CD4-positive, alpha-beta T cell (primary cell): Measurements from ENCODE around the gene TIMM13. TPM values are rescaled to one million over a fixed set of nuclear protein-coding genes. Genes with fewer than 3 reads are reported as not detected.

Experiments
- ATAC-seq: fragments of 200-7000 bp; cut with Tn5 transposase; one replicate; pipeline ENCODE4 v1.10.0; 2022; ENCODE audit warnings: mild to moderate bottlenecking; ENCODE audit not compliant: poor library complexity
- CTCF ChIA-PET: fragments of 350-600 bp; sonication (Branson Sonifier 250); formaldehyde crosslinking; loops from one replicate; lab custom pipeline; 2021; ENCODE audit warnings: antibody characterized with exemption, inconsistent platforms; lab: Charles Lee
- POLR2A ChIA-PET: fragments of 350-600 bp; sonication (Branson Sonifier 250); formaldehyde crosslinking; loops from one replicate; lab custom pipeline; 2021; ENCODE audit warnings: antibody characterized with exemption, inconsistent platforms; lab: Charles Lee
- DNase-seq, 14 experiments: peaks; one replicate each; pipeline ENCODE4 v3.0.0-alpha.2; 2013 to 2020; ENCODE audit warnings: mixed read lengths in 2 of 14
- H3K27ac ChIP-seq, 2 donors: one replicate each; pipeline versions ENCODE4 v1.5.1 to v1.7.0; 2013; ENCODE audit warnings: low read length in 2 of 2, low read depth in 1 of 2, mild to moderate bottlenecking in 1 of 2
- H3K27me3 ChIP-seq, 2 experiments: 1 replicate in 1 of 2; 2 replicates in 1 of 2; pipeline versions ENCODE4 v1.6.1 to v1.7.0; 2013; ENCODE audit warnings: low read length in 2 of 2, control low read depth in 1 of 2, mild to moderate bottlenecking in 1 of 2, moderate library complexity in 1 of 2; ENCODE audit not compliant: insufficient read depth in 2 of 2, control insufficient read depth in 1 of 2
- H3K36me3 ChIP-seq: one replicate; pipeline ENCODE4 v1.6.1; 2013; ENCODE audit warnings: low read length, control low read depth; ENCODE audit not compliant: insufficient read depth
- H3K4me1 ChIP-seq: one replicate; pipeline ENCODE4 v1.6.1; 2013; ENCODE audit warnings: low read length, control low read depth; ENCODE audit not compliant: insufficient read depth
- H3K4me3 ChIP-seq: one replicate; pipeline ENCODE4 v1.5.1; 2013; ENCODE audit warnings: mild to moderate bottlenecking, low read length, moderate library complexity
- H3K9me3 ChIP-seq, 2 experiments: 1 replicate in 1 of 2; 2 replicates in 1 of 2; pipeline versions ENCODE4 v1.6.1 to v1.7.0; 2013; ENCODE audit warnings: low read length in 2 of 2, mild to moderate bottlenecking in 2 of 2, control low read depth in 1 of 2, moderate library complexity in 1 of 2; ENCODE audit not compliant: control insufficient read depth in 1 of 2, insufficient read depth in 1 of 2
- H3K27ac Mint-ChIP-seq: one replicate; pipeline ENCODE4 v1.8.0; 2020; ENCODE audit warnings: mixed read lengths
- H3K27me3 Mint-ChIP-seq: one replicate; pipeline ENCODE4 v1.8.0; 2021; ENCODE audit warnings: mixed read lengths
- H3K36me3 Mint-ChIP-seq: one replicate; pipeline ENCODE4 v1.8.0; 2021; ENCODE audit warnings: low read depth, mixed read lengths
- H3K4me1 Mint-ChIP-seq: one replicate; pipeline ENCODE4 v1.8.0; 2021; ENCODE audit warnings: low read depth, mixed read lengths
- H3K4me3 Mint-ChIP-seq: one replicate; pipeline ENCODE4 v1.8.0; 2020; ENCODE audit warnings: mild to moderate bottlenecking, mixed read lengths
- H3K9me3 Mint-ChIP-seq: one replicate; pipeline ENCODE4 v1.8.0; 2020; ENCODE audit warnings: mixed read lengths
- CTCF ChIP-seq: fragments of 200-600 bp; IDR thresholded peaks from one replicate; pipeline ENCODE4 v1.8.0; 2022; ENCODE audit warnings: antibody characterized with exemption, mild to moderate bottlenecking
- intact Hi-C, 2 experiments: fragments of 100-400 bp; cut with DNase I in 1 of 2; cut with micrococcal nuclease in 1 of 2; formaldehyde crosslinking; loops; one replicate each; pipeline versions ENCODE4 v1.15.1 to v1.9.0; 2023 to 2025; cut with DNase I, micrococcal nuclease
- total RNA-seq, 174 experiments: library from RNA in 2 of 174; stranded (reverse) in 2 of 174; gene quantifications; one replicate each; pipeline ENCODE4 v1.2.3 and lab custom pipeline; 2021 to 2026

TIMM13 gene
- total RNA-seq, 2 experiments from 2014 or later, result 17.3 to 22.3 TPM

- POLR2A ChIA-PET, result no interaction called here
- Mint-ChIP-seq H3K9me3 (no peaks in the 10 kb centered on the region), H3K27ac (no peak overlapping the region), H3K4me3 (no peak overlapping the region), H3K4me1 (no peaks in the 10 kb centered on the region), H3K36me3 (no peaks in the 10 kb centered on the region), H3K27me3 (peaks cover 5% of the 10 kb centered on the region)
- DNase-seq, result no peak
- TF ChIP-seq CTCF, result no peak
- Histone ChIP-seq H3K36me3 (no peaks in the 10 kb centered on the region), H3K27ac (no peak overlapping the region), H3K27me3 (peaks cover 0 to 2% of the 10 kb centered on the region in 2 experiments), H3K9me3 (peaks cover 0 to 11% of the 10 kb centered on the region in 2 experiments), H3K4me1 (no peaks in the 10 kb centered on the region), H3K4me3 (no peak overlapping the region)
- ATAC-seq, result no peak
- intact Hi-C loops, result no loop called here
- CTCF ChIA-PET, result no interaction called here
Measured at GRCh38 chr19:2410023-2410422, 17.4 kb downstream of the TIMM13 start.

- Mint-ChIP-seq H3K9me3 (no peaks in the 10 kb centered on the region), H3K36me3 (no peaks in the 10 kb centered on the region), H3K4me3 (no peak overlapping the region), H3K4me1 (no peaks in the 10 kb centered on the region), H3K27ac (no peak overlapping the region), H3K27me3 (peaks cover 5% of the 10 kb centered on the region)
- TF ChIP-seq CTCF, result no peak
- POLR2A ChIA-PET, result no interaction called here
- H3K4me1 ChIP-seq, result no peaks in the 10 kb centered on the region
- H3K27me3 ChIP-seq, result peaks cover 0 to 2% of the 10 kb centered on the region in 2 experiments
- DNase-seq (no peak), ATAC-seq (no peak)
- H3K4me3 ChIP-seq, result no peak overlapping the region
- no peaks in the 10 kb centered on the region for H3K36me3 ChIP-seq
- intact Hi-C loops, result no loop called here
- no peak overlapping the region for H3K27ac ChIP-seq
- CTCF ChIA-PET, result no interaction called here
- peaks cover 0 to 11% of the 10 kb centered on the region in 2 experiments for H3K9me3 ChIP-seq
Measured at GRCh38 chr19:2409352-2409912, 18.0 kb downstream of the TIMM13 start.

- intact Hi-C loops, result no loop called here
- Mint-ChIP-seq H3K9me3 (no peaks in the 10 kb centered on the region), H3K4me3 (no peak overlapping the region), H3K27ac (no peak overlapping the region), H3K36me3 (no peaks in the 10 kb centered on the region), H3K4me1 (no peaks in the 10 kb centered on the region), H3K27me3 (peaks cover 5% of the 10 kb centered on the region)
- DNase-seq (no peak), ATAC-seq (no peak)
- ChIA-PET POLR2A (no interaction called here), CTCF (no interaction called here)
- Histone ChIP-seq H3K9me3 (peaks cover 0 to 11% of the 10 kb centered on the region in 2 experiments), H3K27ac (no peak overlapping the region), H3K27me3 (peaks cover 0 to 2% of the 10 kb centered on the region in 2 experiments), H3K36me3 (no peaks in the 10 kb centered on the region), H3K4me3 (no peak overlapping the region), H3K4me1 (no peaks in the 10 kb centered on the region)
- TF ChIP-seq CTCF, result no peak
Measured at GRCh38 chr19:2408247-2408646, 19.1 kb downstream of the TIMM13 start.
